ENCODE measurements around the gene FDX1.

The FDX1 gene

DNA sequence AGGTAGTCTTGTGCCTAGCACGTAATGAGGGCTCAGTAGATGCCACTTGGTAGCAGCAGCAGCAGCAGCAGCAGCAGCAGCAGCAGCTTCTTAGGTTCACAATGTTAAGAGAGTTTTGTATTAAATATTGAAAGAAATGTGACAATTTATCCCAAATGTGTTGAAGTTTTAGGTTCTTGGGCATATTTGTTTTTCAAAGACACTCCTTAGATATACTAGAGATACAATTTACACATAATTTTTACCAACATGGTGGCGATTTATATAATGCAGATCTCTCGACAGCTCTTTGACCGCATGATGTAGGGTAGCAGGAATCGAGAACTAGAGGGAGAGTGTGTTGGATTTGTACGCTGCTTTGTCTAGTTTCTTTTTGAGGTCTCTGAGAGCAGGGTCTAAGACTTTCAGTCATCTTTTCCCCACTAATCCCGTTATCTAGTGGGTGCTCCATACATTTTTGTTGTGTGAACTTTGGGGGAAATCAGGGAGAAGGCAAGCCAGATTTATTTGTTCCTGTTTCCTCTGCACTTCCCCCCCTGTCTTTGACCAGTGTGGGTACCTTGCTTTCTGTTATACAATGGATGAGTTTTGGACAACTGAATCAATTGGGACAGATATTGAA lies 1.4 kb downstream of the FDX1 start:
- DNase-seq (ENCODE audit: low spot score), result no peak

- no peak for DNase-seq (ENCODE audit: low spot score)
Observed at GRCh38 chr11:110431674-110432073, 1.9 kb downstream of the FDX1 start.

GRCh38 chr11:110432713-110433392 lies 3.1 kb downstream of the FDX1 start:
- no peak for DNase-seq (ENCODE audit: low spot score)

GRCh38 chr11:110433393-110434333 lies 3.9 kb downstream of the FDX1 start:
- peak; percentile 43 for DNase-seq (ENCODE audit: low spot score)

DNA sequence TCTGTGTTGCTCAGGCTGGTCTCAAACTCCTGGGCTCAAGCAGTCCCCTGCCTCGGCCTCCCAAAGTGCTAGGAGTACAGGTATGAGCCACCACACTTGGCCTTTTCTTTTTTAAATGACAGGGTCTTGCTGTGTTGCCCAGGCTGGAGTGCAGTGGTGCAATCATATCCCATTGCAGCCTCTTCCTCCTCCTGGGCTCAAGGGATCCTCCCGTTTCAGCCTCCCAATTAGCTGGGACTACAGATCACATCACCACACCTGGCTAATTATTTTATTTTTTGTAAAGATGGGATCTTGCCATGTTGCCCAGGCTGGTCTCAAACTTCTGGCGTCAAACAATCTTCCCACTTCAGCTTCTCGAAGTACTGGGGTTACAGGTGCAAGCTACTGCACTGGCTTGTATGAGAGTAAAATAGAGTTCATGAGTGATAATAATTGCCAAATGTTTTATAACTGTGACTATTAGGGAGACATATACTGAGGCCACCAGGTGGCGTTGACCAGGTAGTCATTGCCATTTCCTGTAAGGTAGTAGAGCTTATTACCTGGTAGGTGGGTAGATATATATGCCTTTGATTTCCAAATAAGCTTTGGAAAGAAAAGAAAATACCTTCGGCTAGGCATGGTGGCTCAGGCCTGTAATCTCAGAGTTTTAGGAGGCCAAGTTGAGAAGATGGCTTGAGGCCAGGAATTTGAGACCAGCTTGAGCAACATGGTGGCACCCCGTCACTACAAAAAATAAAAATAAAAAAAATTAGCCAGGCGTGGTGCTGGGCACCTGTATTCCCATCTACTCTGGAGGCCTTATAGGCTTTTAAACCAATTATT lies 5.4 kb downstream of the FDX1 start:
- DNase-seq (ENCODE audit: low spot score), result no peak

- peak; percentile 37 for DNase-seq (ENCODE audit: low spot score)
Observed at GRCh38 chr11:110435780-110436717, 6.3 kb downstream of the FDX1 start.

- DNase-seq (ENCODE audit: low spot score), result no peak
Observed at GRCh38 chr11:110438017-110438416, 8.3 kb downstream of the FDX1 start.

DNA sequence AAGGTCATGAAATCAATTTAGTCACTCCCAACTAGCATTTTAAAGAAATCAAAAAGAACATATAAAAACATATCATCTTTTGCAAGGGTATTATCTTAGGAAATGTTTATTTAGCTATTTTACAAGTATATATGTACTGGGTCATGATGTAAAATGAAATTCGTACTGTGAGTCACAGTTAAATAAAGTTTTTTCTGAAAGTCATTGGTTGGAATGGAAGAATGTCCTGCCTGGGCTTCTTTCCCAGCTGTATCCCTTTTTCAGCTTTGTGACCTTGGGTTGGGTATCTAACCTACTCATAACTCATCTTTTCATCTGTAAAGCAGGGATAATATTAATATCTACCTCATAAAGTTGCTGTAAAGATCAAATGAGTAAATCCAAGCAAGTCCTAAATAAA lies 15.7 kb downstream of the FDX1 start:
- DNase-seq (ENCODE audit: low spot score), result no peak

- no peak for DNase-seq (ENCODE audit: low spot score)
Observed at GRCh38 chr11:110446061-110446460, 16.3 kb downstream of the FDX1 start.

DNA sequence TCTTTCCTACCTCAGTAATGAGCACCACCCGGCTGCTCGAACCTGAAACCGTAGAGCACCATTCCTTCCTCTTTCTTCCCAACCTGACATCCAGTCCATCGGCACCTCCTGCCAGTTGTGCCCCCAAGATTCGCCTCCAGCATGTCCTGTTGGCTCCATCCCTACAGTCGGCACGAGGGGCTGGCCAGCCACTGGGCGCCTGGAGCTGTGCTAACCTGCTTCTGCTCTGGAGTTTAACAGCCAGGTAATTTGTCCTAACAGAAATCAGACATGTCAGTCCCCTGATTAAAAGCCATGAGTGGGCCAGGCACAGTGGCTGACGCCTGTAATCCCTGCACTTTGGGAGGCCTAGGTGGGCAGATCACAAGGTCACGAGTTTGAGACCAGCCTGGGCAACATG lies 16.8 kb downstream of the FDX1 start:
- DNase-seq (ENCODE audit: low spot score), result no peak

DNA sequence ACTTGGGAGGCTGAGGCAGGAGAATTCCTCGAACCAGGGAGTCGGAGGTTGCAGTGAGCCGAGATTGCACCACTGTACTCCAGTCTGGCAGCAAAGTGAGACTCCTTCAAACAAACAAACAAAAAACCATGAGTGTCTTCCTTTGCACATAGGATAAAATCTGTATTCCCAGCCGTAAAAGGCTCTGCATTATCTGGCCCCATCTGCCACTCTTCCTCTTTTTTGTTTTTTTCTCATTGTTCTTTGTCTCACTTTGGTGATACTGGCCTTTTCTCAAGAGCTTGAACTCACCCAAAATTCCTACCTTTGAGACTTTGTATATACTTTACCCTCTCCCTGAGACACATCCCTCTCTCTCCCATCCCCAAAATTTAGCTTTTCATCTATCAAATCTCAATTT lies 17.6 kb downstream of the FDX1 start:
- no peak for DNase-seq (ENCODE audit: low spot score)

DNA sequence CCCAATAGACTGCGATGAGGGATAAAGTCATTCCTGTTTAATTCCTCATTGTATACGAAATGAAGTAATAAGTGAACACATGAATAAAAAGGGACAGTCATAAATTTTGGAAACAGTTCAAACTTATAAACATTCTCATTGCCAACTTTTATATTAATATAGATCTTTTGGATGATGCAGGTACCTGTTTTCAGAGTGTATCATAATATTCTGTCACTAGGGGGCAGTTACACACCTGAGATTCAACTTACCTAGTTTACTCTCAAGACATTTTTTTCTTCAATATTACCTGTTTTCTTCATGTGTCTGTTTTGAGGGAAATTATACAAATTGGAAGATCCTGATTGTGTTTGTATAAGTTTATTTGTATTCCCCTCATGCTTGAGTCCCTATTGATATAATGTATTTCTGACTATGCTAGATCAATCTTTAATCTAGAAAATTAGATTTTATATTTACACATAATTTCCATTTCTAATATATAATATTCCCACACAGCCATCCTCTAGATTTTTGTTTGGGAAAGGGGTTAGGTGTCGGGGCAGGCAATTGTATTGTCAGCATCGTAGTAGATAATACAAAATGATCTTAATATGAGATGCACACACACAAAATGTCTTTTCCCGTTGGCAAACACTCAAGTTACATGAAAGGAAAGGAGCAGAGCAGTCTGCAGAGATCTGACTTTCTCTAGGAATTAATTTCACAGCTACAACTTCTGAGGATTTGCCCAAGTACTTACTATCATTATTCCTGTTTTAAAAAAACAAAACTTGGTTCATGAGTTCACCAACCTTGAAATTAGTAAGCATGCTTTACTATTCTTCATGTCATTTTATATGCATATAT lies 18.4 kb downstream of the FDX1 start:
- no peak for DNase-seq (ENCODE audit: low spot score)

GRCh38 chr11:110450246-110450645 lies 20.5 kb downstream of the FDX1 start:
- DNase-seq (ENCODE audit: low spot score), result no peak

- DNase-seq (ENCODE audit: low spot score), result no peak
Observed at GRCh38 chr11:110452720-110453119, 23.0 kb downstream of the FDX1 start.

DNA sequence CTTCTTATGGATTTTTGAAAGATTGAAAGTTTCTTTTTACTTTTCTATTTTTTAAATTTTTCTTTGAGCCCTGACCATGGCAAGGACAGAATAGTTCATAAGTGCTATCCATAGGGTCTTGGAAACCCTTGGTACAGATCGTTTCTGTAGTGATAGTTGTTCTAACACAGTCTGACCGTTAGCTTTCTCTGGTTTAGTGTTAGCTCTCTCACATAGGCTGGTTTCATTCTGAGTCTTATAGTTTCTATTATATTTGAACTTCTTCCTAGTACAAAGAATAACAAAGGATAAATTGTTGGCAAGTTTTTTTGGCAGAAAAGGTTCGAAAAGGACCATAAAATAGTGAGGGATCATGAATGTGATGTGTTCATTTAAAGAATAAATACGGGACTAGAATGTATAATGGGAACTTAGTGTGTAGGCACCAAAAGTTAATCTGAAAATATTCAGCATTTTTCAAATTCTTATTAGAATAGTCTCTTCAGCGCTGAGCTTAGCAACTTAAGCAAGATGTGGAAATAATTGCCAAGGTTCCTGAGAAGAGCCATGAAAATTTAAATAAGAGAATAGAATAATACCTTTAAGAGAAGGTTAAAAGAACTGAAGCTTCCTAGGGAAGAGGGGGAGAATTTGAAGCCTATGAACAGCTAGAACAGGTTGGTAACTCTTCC lies 24.1 kb downstream of the FDX1 start:
- DNase-seq (ENCODE audit: low spot score), result no peak

DNA sequence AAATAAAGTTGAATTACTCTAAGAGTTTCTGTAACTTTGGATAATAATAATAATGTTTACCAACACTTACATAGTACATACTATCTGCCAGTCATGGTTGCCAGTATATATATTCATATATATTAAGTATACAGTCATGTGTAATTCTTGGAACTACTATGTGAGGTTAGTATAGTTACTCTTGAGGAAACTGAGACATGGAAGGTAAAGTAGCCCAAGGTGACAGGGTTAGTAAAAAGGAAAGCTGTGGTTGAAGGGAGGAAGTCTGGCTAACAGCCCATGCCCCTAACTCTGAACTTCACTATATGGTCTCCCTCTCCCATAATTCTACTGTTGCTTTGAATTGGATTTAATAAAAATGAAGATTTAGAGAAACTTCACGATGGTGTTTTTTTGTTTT lies 24.9 kb downstream of the FDX1 start:
- no peak for DNase-seq (ENCODE audit: low spot score)

GRCh38 chr11:110455718-110456117 lies 26.0 kb downstream of the FDX1 start:
- no peak for DNase-seq (ENCODE audit: low spot score)

GRCh38 chr11:110463153-110463552 lies 33.4 kb downstream of the FDX1 start:
- DNase-seq (ENCODE audit: low spot score), result peak; percentile 35

GRCh38 chr11:110465231-110465630 lies 35.5 kb downstream of the FDX1 start:
- no peak for DNase-seq (ENCODE audit: low spot score)
